Activated CD4-positive, alpha-beta T cell treated with anti-CD3 and anti-CD28 coated beads, Interleukin-2, Interleukin-6, amounts not matched to agents 100 ng/mL and 50 ng/mL, durations not matched to agents 16 hours and 8 hours (primary cell): ENCODE measurements around the gene SDC1.

ENCODE experiments used
- DNase-seq: peaks from one replicate; pipeline ENCODE4 v3.0.0-alpha.2; 2020

SDC1 gene

DNA sequence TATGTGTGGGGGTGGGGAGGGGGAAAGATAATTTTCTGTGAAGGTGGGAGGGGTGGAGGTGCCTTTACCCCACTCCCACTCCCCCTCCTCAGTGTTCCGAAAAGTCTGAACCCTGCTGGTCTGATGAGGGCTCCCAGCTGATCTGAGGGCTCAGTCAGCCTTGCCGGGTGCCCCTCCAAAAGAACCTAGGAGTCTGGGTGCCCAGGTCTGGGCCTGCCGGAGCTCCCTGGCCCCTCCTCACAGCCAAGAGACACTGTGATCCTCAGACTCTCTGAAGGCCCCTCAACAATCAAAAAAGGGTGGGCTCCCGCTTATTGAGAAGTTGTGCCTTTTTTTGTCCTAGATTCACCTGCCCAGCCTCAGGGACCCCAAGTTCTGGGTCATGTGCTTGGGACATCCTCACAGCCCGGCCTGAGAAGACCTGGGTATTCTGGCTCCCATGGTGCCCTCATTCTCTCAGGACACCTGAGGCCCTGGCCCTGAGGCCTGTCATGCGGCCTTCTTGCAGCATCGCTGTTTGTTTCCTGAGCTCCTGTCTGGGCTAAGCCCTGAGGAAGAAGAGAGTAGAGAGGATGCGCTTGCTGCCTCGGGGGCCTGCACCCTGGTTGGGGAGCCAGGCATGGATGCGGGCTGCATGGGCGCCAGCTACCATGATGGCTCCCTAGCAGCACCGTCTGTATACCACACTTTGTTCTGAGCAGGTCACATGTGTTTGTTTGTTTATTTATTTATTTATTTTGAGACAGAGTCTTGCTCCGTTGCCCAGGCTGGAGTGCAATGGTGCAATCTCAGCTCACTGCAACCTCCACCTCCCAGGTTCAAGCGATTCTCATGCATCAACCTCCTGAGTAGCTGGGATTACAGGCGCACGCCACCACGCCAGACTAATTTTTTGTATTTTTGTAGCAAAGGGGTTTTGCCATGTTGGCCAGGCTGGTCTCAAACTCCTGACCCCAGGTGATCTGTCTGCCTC is 44.0 kb downstream of the SDC1 start:
- DNase-seq: no peak

GRCh38 chr2:20179755-20180594 is 45.0 kb downstream of the SDC1 start:
- DNase-seq: no peak

DNA sequence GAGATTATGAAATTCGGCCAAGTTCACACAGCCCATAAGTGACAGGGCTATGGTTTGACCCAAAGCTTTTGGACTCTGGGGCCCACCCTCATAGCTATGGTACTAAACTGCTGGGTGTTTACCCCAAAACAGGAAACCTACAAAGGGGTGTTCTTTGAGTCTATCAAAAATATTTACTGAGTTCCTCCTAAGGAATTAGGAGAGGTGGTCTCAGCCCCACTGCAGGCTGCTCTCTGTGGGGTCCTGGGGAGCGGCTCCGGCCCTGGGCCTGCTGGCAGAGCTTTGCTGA is 45.5 kb downstream of the SDC1 start:
- DNase-seq: no peak

- no peak for DNase-seq
Measured at GRCh38 chr2:20178666-20179465, 46.1 kb downstream of the SDC1 start.

DNA sequence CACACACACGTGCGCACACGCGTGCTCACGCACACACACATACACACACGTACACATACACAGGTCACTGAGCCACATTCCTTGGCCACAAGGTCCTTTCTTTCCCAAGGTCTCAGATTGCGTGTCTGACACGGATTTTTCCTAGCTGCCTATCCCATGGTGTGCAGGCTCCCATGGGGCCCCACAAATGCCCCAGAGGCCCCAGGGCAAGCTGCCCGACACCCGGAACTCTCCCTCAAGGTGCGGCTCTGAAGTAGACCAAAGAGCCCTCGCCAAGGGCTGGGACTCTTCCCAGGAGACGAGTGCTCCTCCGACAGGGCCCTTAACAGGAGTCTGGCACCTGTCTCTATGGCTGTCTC is 46.7 kb downstream of the SDC1 start:
- DNase-seq: no peak

- no peak for DNase-seq
Measured at GRCh38 chr2:20177556-20178248, 47.2 kb downstream of the SDC1 start.

DNA sequence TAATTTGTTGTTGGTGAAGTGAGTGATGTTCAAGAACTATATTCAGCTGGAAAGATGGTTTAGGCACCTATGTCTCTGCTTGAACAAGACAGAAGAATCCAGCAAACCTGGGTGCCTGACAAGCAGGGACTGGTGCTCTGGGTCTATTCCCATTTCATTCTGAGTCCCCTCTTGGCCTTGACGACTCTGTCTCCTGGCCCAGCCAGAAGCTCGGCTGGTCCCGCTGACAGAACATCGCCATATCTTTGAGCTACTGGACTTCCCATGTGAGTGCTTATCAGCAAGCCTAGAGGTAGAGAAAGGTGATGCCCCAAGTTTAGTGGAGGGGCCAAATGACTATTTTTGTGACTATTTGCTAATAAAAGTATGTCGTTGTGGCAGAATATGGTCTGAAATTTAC is 48.2 kb downstream of the SDC1 start:
- DNase-seq: no peak

DNA sequence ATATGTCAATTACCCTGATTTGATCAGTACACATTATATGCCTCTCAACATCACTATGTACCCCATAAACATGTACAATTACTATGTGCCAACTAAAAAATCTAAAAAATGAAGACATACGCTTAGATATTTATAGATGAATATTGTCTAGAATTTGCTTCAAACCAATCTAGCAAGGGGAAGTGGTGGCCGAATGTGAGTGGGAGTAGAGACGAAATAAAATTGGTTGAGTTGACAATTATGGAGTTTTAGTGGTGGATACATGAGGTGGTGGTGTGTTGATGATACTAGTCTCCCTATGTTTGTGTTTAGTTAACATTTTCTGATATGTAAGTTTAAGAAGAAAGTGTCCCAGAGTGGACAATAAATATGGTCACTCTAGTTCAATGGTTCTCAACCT is 49.0 kb downstream of the SDC1 start:
- DNase-seq: no peak

- DNase-seq: no peak
Measured at GRCh38 chr2:20175267-20175666, 49.7 kb downstream of the SDC1 start.

DNA sequence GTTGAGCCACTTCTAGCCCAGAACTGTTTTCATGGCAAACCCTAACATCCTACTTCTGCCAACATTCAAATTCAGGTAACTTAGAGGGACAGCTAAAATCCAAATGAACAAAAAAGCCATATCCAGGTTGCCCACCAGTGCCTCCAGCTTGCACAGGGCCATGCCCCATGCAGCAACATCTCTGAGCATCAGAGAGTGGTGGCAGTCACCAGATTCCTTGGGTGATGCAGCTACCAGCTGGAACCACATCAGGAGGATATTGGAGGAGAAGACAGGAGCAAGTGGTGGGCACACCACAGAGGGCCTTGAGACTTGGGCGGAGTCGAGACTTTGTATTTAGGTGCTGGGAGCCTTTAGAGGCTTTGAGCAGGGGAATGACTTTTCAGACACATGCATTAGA is 50.5 kb downstream of the SDC1 start:
- DNase-seq: no peak

- DNase-seq: no peak
Measured at GRCh38 chr2:20173496-20174402, 51.2 kb downstream of the SDC1 start.

- no peak for DNase-seq
Measured at GRCh38 chr2:20173064-20173463, 51.9 kb downstream of the SDC1 start.

DNA sequence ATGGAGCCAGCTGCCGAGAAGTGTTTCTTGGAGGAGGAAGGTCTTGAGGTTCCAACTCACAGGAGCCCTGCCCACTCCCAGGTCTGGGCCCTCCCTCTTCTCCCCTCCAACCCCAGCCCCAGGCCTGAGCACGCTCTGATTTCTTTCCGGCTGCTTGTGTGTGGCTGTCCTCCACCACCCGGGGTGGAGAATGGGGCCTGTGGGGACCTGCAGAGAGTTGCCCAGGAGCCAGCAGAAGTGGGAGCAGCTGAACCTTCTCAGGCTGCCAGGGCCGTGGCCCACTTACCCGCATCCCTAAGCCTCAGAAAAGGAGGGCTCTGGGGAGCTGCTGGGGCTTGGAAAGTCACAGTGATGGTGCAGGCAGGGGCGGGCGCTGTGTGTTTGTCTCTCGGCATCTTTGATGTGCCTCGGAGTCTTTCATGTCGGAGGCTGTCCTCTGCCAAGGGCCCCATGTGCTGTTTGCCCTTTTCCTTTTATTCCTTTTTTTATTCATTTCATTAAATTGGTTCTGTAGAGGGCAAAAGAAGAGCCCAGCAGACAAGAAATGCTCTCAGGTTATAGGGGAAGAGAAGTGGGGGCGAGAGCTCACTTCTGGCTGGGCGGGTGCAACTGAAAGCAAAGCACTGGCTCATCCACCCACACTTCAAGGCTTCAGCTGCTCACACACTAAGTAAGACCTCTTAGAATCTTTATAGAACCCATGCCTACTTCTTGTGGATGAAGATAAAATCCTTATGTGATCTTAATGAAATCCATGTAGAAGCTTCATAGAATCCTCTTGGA is 52.5 kb downstream of the SDC1 start:
- no peak for DNase-seq

DNA sequence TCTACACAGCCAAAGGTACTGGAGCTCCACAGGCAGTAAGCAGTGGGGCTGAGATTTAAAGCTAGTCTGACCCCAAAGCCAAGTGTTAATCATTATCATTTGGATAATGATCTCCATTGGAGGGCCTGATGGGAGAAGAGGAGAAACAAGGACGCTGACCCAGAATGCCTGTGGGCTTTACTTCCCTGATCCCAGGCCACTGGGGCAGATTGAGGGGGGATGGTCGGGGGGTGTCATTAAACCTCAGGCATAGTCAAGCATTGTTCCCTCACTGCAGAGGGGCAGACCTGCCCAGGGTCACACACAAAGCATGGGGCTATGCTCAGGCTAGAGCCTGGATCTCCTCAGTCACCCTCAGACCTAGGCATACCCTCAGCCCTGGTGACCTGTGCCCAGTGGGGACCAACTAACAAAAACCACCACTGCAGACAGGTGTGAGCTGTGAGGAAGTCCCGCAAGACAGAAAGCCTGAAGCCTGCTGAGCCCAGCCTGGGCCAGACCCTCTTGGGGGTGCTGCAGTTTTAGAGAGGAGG is 53.4 kb downstream of the SDC1 start:
- no peak for DNase-seq

DNA sequence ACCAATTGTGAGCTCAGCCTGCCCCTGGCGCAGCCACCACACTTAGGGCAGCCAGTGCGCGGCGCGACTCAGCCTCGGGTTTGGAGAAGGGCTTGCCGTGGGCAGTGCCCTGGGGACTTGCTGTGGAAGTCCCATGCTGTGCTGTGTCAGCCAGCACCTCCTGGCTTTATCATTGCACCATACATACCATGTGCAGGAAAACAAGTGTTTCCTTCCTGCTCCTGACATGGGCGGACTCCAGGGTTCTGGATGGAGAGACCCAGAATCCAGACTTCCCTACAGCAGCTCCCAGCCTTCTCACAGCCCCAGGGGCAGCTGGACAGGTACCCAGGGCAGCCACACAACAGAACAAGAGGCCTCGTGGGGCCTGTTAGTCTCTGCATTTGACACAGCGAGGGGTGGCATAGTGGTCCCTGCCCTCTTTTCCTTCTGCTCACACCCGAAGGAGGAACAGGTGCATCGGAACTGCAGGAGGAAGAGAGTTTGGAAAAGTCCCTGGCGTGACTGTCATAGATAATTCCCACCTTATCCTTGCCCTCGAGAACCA is 54.2 kb downstream of the SDC1 start:
- no peak for DNase-seq

DNA sequence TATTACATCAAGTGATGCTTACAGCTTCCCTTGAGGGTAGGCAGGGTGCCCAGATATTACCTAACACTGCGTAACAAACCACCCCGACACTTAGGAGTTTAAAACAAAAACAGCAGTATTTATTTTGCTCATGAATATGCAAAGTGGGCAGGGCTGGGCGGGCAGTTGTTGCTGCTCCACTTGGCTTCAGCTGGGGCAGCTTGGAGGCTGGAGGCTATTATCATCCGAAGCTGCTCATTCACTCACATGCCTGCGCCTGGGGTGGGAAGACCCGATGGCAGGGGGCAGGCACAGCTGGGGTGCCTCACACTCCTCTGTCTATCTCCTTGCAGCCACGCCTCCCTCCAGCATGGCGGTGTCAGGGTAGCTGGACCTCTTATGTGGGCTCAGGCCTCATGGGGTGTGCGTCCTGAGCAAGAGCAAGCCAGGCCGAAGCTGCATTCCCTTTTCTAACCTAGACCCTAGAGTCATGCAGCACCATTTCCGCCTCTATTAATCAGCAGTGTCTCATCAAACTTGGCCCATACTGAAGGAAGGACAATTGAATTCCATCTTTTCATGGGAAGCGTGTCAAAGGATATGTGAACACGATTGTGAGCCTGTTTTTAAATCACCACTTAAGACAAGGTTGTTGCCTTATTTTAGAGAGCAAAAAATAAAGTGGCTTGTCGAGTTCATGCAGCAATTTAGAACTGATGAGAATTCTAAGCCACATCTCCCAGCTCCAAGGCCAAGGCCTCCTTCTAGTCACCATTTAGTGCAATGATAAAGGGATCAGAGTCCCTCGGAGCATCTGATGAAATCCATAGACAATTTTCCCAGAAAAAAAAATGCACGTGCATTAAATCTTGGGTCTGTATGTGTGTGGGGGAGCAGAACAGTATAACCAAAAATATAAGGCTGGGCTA is 54.9 kb downstream of the SDC1 start:
- DNase-seq: no peak

GRCh38 chr2:20168727-20169696 is 55.9 kb downstream of the SDC1 start:
- DNase-seq: no peak
